ENCODE measurements around the gene ZNF546.
"Not testable (repeated sequence)": the region's sequence is repeated elsewhere in the genome, so short reads cannot be mapped to it uniquely, and the experiment has no call there.

Gene ZNF546

GRCh38 chr19:39986643-39987042 lies 10.2 kb upstream of the ZNF546 start:
- ATAC-seq = no peak

GRCh38 chr19:39987167-39987566 lies 9.7 kb upstream of the ZNF546 start:
- no peak for ATAC-seq

- ATAC-seq = no peak
These were observed 9.3 kb upstream of the ZNF546 start for GRCh38 chr19:39987596-39987995.

GRCh38 chr19:39993605-39994004 lies 3.3 kb upstream of the ZNF546 start:
- ATAC-seq = no peak

GRCh38 chr19:39994361-39994760 lies 2.5 kb upstream of the ZNF546 start:
- ATAC-seq = no peak

- ATAC-seq = no peak
These were observed 1.1 kb upstream of the ZNF546 start for GRCh38 chr19:39995794-39996193.

- ATAC-seq = peak; percentile 42 to 50
These were observed 546 bp upstream of the ZNF546 start for GRCh38 chr19:39996218-39996810.

GRCh38 chr19:39997638-39998216 lies 867 bp downstream of the ZNF546 start:
- peak; percentile 51 to 55 for ATAC-seq

- no peak for ATAC-seq
These were observed 1.6 kb downstream of the ZNF546 start for GRCh38 chr19:39998501-39998900.

- ATAC-seq = no peak
These were observed 8.9 kb downstream of the ZNF546 start for GRCh38 chr19:40005691-40006272.

GRCh38 chr19:40006273-40006691 lies 9.4 kb downstream of the ZNF546 start:
- no peak for ATAC-seq

GRCh38 chr19:40009674-40010073 lies 12.8 kb downstream of the ZNF546 start:
- no peak for ATAC-seq

GRCh38 chr19:40013991-40014390 lies 17.1 kb downstream of the ZNF546 start:
- no peak for ATAC-seq

GRCh38 chr19:40023969-40024368 lies 27.1 kb downstream of the ZNF546 start:
- no peak for ATAC-seq

- no peak for ATAC-seq
These were observed 29.2 kb downstream of the ZNF546 start for GRCh38 chr19:40025938-40026596.

- no peak for ATAC-seq
These were observed 29.7 kb downstream of the ZNF546 start for GRCh38 chr19:40026597-40026970.

- ATAC-seq = no peak
These were observed 37.2 kb downstream of the ZNF546 start for GRCh38 chr19:40033989-40034560.

GRCh38 chr19:40035996-40036395 lies 39.1 kb downstream of the ZNF546 start:
- ATAC-seq = no peak

- not testable (repeated sequence) for ATAC-seq
These were observed 41.2 kb downstream of the ZNF546 start for GRCh38 chr19:40038047-40038446.

- ATAC-seq = not testable (repeated sequence)
These were observed 44.9 kb downstream of the ZNF546 start for GRCh38 chr19:40041718-40042117.

- no peak for ATAC-seq
These were observed 56.6 kb downstream of the ZNF546 start for GRCh38 chr19:40053491-40053890.

GRCh38 chr19:40054632-40055031 lies 57.8 kb downstream of the ZNF546 start:
- no peak for ATAC-seq

- ATAC-seq = no peak
These were observed 58.2 kb downstream of the ZNF546 start for GRCh38 chr19:40055049-40055448.

Measured in activated CD4-positive, CD25-positive, alpha-beta regulatory T cell treated with anti-CD3 and anti-CD28 coated beads, Interleukin-2, amount 50 U/mL, for 24 hours (primary cell).